DMS79 (cell line): ENCODE results near the gene BRD4.

Experiments used
- DNase-seq: peaks from one replicate; lab custom pipeline; 2025; lab: John Stamatoyannopoulos, UW

BRD4 gene

GRCh38 chr19:15313649-15314279 is 18.6 kb downstream of the BRD4 start:
- no peak for DNase-seq

DNA sequence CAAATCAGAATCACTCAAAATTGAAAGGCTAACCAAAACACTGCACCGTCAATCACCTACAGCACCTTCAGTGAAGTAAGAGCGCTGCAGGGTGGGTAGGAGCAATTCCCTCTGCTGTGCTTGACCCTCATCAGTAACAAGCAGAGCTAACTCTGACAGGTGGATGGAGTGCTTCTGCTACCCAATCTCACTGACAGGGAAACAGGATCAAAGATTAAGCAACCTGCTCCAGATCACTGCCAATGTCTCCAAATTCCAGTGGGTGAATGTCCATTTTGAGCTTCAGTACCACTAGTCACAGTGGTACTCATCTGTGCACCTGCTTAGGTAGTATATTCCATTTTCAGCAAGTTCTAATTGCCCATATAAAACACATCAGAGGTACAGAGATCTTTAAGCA is 25.2 kb downstream of the BRD4 start:
- DNase-seq, result no peak

GRCh38 chr19:15305582-15306334 is 26.6 kb downstream of the BRD4 start:
- no peak for DNase-seq

DNA sequence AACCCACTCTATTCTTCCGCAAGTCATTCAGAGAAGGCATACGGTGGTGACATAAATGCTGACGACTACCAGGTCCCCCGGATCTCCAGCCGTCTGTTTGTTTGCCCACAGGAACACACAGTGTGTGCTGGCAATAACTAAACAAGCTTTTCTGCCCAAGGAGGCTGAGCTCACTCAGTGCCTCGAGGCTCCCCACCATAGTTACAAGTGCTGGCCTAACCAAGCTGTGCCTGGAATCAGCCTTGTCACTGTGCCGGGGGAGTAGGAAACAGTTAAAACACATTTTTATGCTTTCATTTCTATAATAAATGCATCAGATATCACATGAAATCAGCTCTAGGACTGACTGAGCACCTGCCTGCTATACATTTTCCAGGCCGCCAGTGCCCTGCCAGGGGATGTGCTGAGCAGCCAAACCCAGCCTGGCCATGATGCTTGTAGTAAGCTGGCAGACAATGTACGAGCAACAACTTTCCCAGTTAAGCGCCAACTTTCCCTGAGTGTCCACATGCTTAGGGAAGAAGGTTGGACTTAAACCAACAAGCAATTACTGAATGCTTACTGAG is 28.1 kb downstream of the BRD4 start:
- no peak for DNase-seq

- no peak for DNase-seq
Measured at GRCh38 chr19:15303105-15303780, 29.1 kb downstream of the BRD4 start.

DNA sequence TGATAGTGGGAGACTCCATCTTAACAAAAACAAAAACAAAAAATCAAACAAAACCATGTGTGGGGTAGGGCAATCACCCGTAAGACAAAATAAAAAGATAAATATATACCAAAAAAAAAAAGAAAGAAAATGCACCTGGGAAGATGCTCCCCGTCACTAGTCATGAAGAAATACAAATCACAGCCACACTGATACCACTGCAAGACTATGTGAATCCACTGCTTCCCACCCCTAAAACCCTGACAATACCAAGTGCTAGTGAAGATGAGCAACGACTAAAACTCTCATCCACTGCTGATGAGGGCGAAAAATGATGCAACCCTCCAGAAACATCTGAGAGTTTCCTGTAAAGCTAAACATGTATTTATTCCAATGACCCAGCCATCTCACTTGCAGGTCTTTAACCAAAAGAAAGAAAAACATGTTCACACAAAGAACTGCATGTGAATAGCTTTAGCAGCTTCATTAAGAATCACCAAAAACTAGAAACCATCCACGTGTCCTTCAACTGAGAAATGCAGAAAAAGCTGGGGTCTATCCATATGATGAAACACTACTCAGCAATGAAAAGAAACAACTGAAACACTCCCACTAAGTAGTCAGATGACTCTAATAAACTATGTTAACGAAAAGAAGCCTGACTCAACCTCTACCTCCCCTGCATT is 31.7 kb downstream of the BRD4 start:
- no peak for DNase-seq

DNA sequence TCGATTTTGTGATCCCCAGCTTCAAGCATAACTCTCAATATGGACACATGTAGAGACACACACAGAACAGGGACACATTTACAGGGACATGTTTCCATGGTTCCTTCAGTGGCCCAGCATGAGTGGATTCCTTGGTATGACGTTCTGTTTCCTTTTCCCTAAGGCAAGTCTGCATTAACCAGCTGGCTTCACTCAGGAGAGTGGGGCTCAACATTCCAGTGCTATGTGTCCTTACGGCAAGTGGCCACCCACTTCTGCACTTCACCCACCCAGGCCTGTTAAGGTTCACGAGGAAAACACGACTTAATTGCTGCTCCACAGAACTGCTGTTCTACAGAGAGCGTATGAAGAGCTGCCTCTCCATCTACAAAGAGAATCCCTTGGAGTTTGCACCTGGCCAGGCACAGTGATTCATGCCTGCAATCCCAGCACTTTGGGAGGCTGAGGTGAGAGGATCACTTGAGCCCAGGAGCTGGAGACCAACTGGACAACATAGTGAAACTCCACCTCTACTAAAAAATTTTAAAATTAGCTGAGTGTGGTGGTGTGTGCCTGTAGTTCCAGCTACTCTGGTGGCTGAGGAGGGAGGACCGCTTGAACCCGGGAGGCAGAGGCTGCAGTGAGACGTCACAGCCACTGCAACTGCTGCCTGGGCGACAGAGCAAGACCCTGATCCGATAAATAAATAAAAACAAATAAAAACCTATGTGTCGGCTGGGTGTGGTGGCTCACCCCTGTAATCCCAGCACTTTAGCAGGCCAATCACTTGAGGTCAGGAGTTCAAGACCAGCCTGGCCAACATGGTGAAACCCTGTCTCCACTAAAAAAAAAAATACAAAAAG is 32.5 kb downstream of the BRD4 start:
- DNase-seq, result no peak

- no peak for DNase-seq
Measured at GRCh38 chr19:15298847-15299567, 33.3 kb downstream of the BRD4 start.

- no peak for DNase-seq
Measured at GRCh38 chr19:15297416-15298224, 34.7 kb downstream of the BRD4 start.

GRCh38 chr19:15296841-15297415 is 35.4 kb downstream of the BRD4 start:
- no peak for DNase-seq

DNA sequence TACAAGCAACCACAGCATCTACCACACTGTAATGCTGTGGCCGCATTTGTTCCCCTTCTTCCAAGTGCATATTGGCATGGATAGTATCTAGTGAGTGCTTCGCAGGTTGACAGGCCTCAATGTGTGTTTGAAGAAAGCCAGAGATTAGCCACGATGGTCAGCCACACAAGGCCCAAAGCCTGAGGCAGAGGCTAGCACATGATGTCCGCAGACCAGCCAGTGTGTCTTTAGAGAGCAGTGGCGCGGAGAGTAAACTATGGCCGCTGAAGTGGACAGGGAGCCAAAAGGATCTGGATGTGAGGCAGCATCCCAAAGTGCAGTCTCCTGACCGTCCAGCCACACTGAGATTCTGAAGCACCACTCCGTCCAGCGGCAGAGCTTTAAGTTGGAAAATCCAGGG is 36.0 kb downstream of the BRD4 start:
- no peak for DNase-seq

GRCh38 chr19:15294561-15294990 is 37.8 kb downstream of the BRD4 start:
- no peak for DNase-seq

DNA sequence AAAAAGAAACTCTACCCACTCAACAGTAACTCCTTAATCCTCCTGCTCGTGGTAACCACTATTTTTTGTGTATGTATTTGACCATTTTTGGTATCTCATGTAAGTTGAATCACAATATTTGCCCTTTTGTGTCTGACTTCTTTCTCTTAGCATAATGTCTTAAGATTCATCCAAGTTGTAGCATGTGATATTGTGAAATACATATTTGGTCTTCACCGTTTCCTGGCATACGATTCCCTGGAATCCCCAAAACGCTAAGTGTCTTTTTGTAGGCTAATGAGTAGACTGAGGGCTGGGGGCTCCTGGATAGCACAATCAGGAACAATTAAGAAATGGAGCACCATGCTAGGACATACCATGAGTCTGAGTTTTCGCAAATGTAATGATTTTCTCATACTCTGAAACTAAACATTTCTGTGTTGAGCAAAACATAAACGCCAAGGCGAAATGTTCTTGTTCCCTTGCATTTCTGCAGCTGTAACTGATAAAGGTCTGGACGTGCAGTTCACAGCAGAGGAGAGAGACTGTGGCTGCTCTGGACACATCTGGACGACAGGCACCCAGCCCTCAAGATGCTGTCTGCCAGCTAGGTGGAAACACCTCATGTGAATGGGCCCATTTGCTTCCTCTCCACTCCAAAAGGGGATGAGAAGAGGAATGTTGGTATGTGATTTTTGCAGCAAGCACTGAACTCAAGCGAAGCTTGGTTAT is 38.4 kb downstream of the BRD4 start:
- DNase-seq, result no peak

- DNase-seq, result peak; percentile 54
Measured at GRCh38 chr19:15292847-15293582, 39.3 kb downstream of the BRD4 start.

DNA sequence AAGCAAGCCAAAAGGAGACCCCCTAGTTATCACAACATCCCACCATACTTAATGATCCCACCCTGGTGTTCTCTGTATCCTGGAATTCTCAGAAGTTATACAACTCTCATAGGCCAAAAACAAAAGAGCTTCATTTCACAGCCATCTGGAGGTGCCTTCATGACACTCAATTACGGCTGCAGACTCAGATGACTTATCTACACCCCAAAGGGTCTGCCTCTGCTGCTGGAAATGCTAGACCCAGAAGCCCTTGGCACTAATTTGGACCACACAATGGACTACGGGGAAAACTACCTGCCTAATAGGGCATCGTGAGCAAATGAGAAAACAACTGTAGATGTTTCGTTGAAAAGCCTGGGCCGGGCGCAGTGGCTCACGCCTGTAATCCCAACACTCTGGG is 40.2 kb downstream of the BRD4 start:
- DNase-seq, result no peak

- DNase-seq, result no peak
Measured at GRCh38 chr19:15291548-15292021, 40.8 kb downstream of the BRD4 start.

GRCh38 chr19:15291089-15291488 is 41.2 kb downstream of the BRD4 start:
- DNase-seq, result no peak

- no peak for DNase-seq
Measured at GRCh38 chr19:15290166-15290565, 42.2 kb downstream of the BRD4 start.
